ENCODE results near the gene GDI1.

The GDI1 gene

GRCh38 chrX:154409222-154409871 lies 27.6 kb upstream of the GDI1 start, which contains the start of gene DNASE1L1:
Gene DNASE1L1, minus strand, starts transcription at chrX:154409254. Its CDS starts 3,686 bp downstream, at chrX:154405568.
- DNase-seq, result no peak

- DNase-seq, result peak; percentile 32
Observed at GRCh38 chrX:154411981-154412340, 25.0 kb upstream of the GDI1 start.

- DNase-seq, result no peak
Observed at GRCh38 chrX:154412468-154412867, 24.5 kb upstream of the GDI1 start.

- DNase-seq, result no peak
Observed at GRCh38 chrX:154413142-154413541, 23.8 kb upstream of the GDI1 start.

- no peak for DNase-seq
Observed at GRCh38 chrX:154417157-154417556, 19.8 kb upstream of the GDI1 start.

GRCh38 chrX:154419189-154419588 lies 17.8 kb upstream of the GDI1 start:
- DNase-seq, result no peak

GRCh38 chrX:154419688-154420401 lies 17.1 kb upstream of the GDI1 start:
- DNase-seq, result no peak

GRCh38 chrX:154420402-154420756 lies 16.6 kb upstream of the GDI1 start:
- DNase-seq, result no peak

GRCh38 chrX:154426916-154427770 lies 9.8 kb upstream of the GDI1 start:
- DNase-seq, result no peak

- DNase-seq, result peak; percentile 80
Observed at GRCh38 chrX:154428176-154429171, 8.5 kb upstream of the GDI1 start, which contains the start of gene ATP6AP1. Gene ATP6AP1, plus strand, starts transcription at chrX:154428677. Its CDS starts 16 bp downstream, at chrX:154428693.

GRCh38 chrX:154429711-154430110 lies 7.2 kb upstream of the GDI1 start:
- no peak for DNase-seq

GRCh38 chrX:154430479-154430878 lies 6.5 kb upstream of the GDI1 start:
- DNase-seq, result no peak

- DNase-seq, result no peak
Observed at GRCh38 chrX:154430916-154431315, 6.0 kb upstream of the GDI1 start.

- no peak for DNase-seq
Observed at GRCh38 chrX:154431341-154431740, 5.6 kb upstream of the GDI1 start.

GRCh38 chrX:154432210-154432609 lies 4.7 kb upstream of the GDI1 start:
- DNase-seq, result no peak

GRCh38 chrX:154433605-154434004 lies 3.3 kb upstream of the GDI1 start:
- DNase-seq, result no peak

- no peak for DNase-seq
Observed at GRCh38 chrX:154434394-154435168, 2.4 kb upstream of the GDI1 start.

- DNase-seq, result no peak
Observed at GRCh38 chrX:154435171-154435733, 1.7 kb upstream of the GDI1 start.

GRCh38 chrX:154436374-154436982 lies 476 bp upstream of the GDI1 start:
- peak; percentile 31 for DNase-seq
